CD4-positive, alpha-beta T cell treated with Interleukin-10 for 1 hour (primary cell): ENCODE data around the gene ZNF326.
A peak's percentile ranks its signal among the peaks of the same experiment; 100 is the strongest.
"Not testable (repeated sequence)": the region's sequence is repeated elsewhere in the genome, so short reads cannot be mapped to it uniquely, and the experiment has no call there.

Experiments
- DNase-seq: peaks from one replicate; pipeline ENCODE4 v3.0.0-alpha.2; 2020

The ZNF326 gene

GRCh38 chr1:89997152-89997551 lies 2.2 kb downstream of the ZNF326 start:
- not testable (repeated sequence) for DNase-seq

- DNase-seq = no peak
Observed at GRCh38 chr1:89998306-89998705, 3.4 kb downstream of the ZNF326 start.

- DNase-seq = no peak
Observed at GRCh38 chr1:89999208-89999607, 4.3 kb downstream of the ZNF326 start.

GRCh38 chr1:89999628-90000027 lies 4.7 kb downstream of the ZNF326 start:
- no peak for DNase-seq

GRCh38 chr1:90000934-90001676 lies 6.2 kb downstream of the ZNF326 start:
- peak; percentile 8 for DNase-seq

GRCh38 chr1:90007979-90008404 lies 13.1 kb downstream of the ZNF326 start:
- no peak for DNase-seq

- no peak for DNase-seq
Observed at GRCh38 chr1:90012300-90012699, 17.4 kb downstream of the ZNF326 start.

GRCh38 chr1:90023691-90024090 lies 28.8 kb downstream of the ZNF326 start:
- DNase-seq = no peak

GRCh38 chr1:90027281-90027680 lies 32.4 kb downstream of the ZNF326 start:
- DNase-seq = no peak

GRCh38 chr1:90039652-90040051 lies 44.7 kb downstream of the ZNF326 start:
- no peak for DNase-seq

- no peak for DNase-seq
Observed at GRCh38 chr1:90043586-90043985, 48.7 kb downstream of the ZNF326 start.

GRCh38 chr1:90044346-90044745 lies 49.4 kb downstream of the ZNF326 start:
- no peak for DNase-seq

- peak; percentile 14 for DNase-seq
Observed at GRCh38 chr1:90045853-90046563, 51.1 kb downstream of the ZNF326 start.

GRCh38 chr1:90046635-90047034 lies 51.7 kb downstream of the ZNF326 start:
- DNase-seq = no peak

- no peak for DNase-seq
Observed at GRCh38 chr1:90048043-90048442, 53.1 kb downstream of the ZNF326 start.

GRCh38 chr1:90062700-90063643 lies 68.1 kb downstream of the ZNF326 start:
- DNase-seq = not testable (repeated sequence)

GRCh38 chr1:90064109-90064508 lies 69.2 kb downstream of the ZNF326 start:
- DNase-seq = not testable (repeated sequence)

- no peak for DNase-seq
Observed at GRCh38 chr1:90067194-90067931, 72.5 kb downstream of the ZNF326 start.

GRCh38 chr1:90068611-90069280 lies 73.8 kb downstream of the ZNF326 start:
- no peak for DNase-seq

GRCh38 chr1:90074137-90074536 lies 79.2 kb downstream of the ZNF326 start:
- DNase-seq = no peak

GRCh38 chr1:90074566-90074965 lies 79.7 kb downstream of the ZNF326 start:
- DNase-seq = no peak

GRCh38 chr1:90074970-90075391 lies 80.1 kb downstream of the ZNF326 start:
- no peak for DNase-seq
